H1 (cell line): ENCODE results near the gene PDE6B. TPM values are rescaled to one million over a fixed set of nuclear protein-coding genes. Genes with fewer than 3 reads are reported as not detected.

ENCODE experiments used
- CTCF ChIA-PET: fragments of 300-600 bp; sonication (Branson Sonifier 250); formaldehyde crosslinking; loops from one replicate; lab custom pipeline; 2021; ENCODE audit not compliant: partially characterized antibody; lab: Charles Lee
- POLR2A ChIA-PET: fragments of 300-600 bp; sonication (Branson Sonifier 250); formaldehyde crosslinking; loops from one replicate; lab custom pipeline; 2021; ENCODE audit warnings: inconsistent platforms; ENCODE audit not compliant: partially characterized antibody; lab: Charles Lee
- DNase-seq, 2 experiments: peaks; one replicate each; pipeline versions ENCODE4 v3.0.0 to v3.0.0-alpha.2; 2010 to 2022; ENCODE audit warnings: low spot score in 2 of 2, low read depth in 1 of 2, mixed read lengths in 1 of 2
- FAIRE-seq: peaks from 2 replicates; lab custom pipeline; 2011; peaks lifted over from hg19 to GRCh38; lab: Jason Lieb, UNC
- H2AFZ ChIP-seq: 2 replicates; pipeline ENCODE4 v1.8.1; 2012; ENCODE audit warnings: low read length, inconsistent platforms
- H2AK5ac ChIP-seq: 2 replicates; pipeline ENCODE4 v1.6.1; 2013; ENCODE audit warnings: low read depth, low read length
- H2BK120ac ChIP-seq: replicated peaks from 2 replicates; pipeline ENCODE3; 2013; ENCODE audit warnings: low read depth, low read length, inconsistent platforms
- H2BK12ac ChIP-seq: 2 replicates; pipeline ENCODE4 v1.6.1; 2013; ENCODE audit warnings: low read depth, low read length
- H2BK15ac ChIP-seq: 2 replicates; pipeline ENCODE4 v1.6.1; 2013; ENCODE audit warnings: low read length
- H2BK20ac ChIP-seq: 2 replicates; pipeline ENCODE4 v1.6.1; 2013; ENCODE audit warnings: low read length
- H2BK5ac ChIP-seq: 2 replicates; pipeline ENCODE4 v1.6.1; 2013; ENCODE audit warnings: low read depth, low read length
- H3K14ac ChIP-seq: 2 replicates; pipeline ENCODE4 v1.6.1; 2013; ENCODE audit warnings: inconsistent platforms; ENCODE audit not compliant: insufficient read length
- H3K18ac ChIP-seq: 2 replicates; pipeline ENCODE4 v1.6.1; 2013; ENCODE audit warnings: low read length; ENCODE audit errors: extremely low read depth
- H3K23ac ChIP-seq: 2 replicates; pipeline ENCODE4 v1.6.1; 2013; ENCODE audit warnings: inconsistent platforms; ENCODE audit not compliant: insufficient read length
- H3K23me2 ChIP-seq: 2 replicates; pipeline ENCODE4 v1.6.1; 2013; ENCODE audit warnings: low read depth, low read length
- H3K27ac ChIP-seq: 2 replicates; pipeline ENCODE4 v1.6.1; 2011; ENCODE audit warnings: low read depth, low read length, inconsistent platforms
- H3K27me3 ChIP-seq, 4 experiments: replicated peaks in 1 of 4; 1 replicate in 1 of 4; 2 replicates in 3 of 4; pipeline versions ENCODE4 v1.6.1 to v1.8.1; 2011 to 2013; ENCODE audit warnings: low read length in 3 of 4, mild to moderate bottlenecking in 3 of 4, inconsistent platforms in 2 of 4, mixed read lengths in 2 of 4, moderate library complexity in 1 of 4; ENCODE audit not compliant: control insufficient read depth in 3 of 4, insufficient read depth in 3 of 4; ENCODE audit errors: extremely low read depth in 1 of 4
- H3K36me3 ChIP-seq, 4 experiments: 2 replicates each; pipeline versions ENCODE4 v1.6.1 to v1.8.1; 2011 to 2013; ENCODE audit warnings: mild to moderate bottlenecking in 4 of 4, low read length in 3 of 4, moderate library complexity in 2 of 4, control low read depth in 1 of 4, inconsistent platforms in 1 of 4; ENCODE audit not compliant: insufficient read depth in 4 of 4, control insufficient read depth in 2 of 4
- H3K4ac ChIP-seq: replicated peaks from 2 replicates; pipeline ENCODE3; 2013; ENCODE audit warnings: low read length, low read depth, mixed read lengths, inconsistent platforms; ENCODE audit not compliant: insufficient read length
- H3K4me1 ChIP-seq, 4 experiments: replicated peaks in 1 of 4; 1 replicate in 1 of 4; 2 replicates in 3 of 4; pipeline versions ENCODE4 v1.6.1 to v1.8.1; 2011 to 2013; ENCODE audit warnings: low read length in 3 of 4, inconsistent platforms in 2 of 4, mixed read lengths in 1 of 4; ENCODE audit not compliant: insufficient read depth in 4 of 4, control insufficient read depth in 3 of 4
- H3K4me2 ChIP-seq, 2 experiments: 2 replicates each; pipeline versions ENCODE4 v1.6.1 to v1.8.1; 2011 to 2013; ENCODE audit warnings: low read depth in 2 of 2, low read length in 2 of 2, control low read depth in 1 of 2, inconsistent platforms in 1 of 2, mild to moderate bottlenecking in 1 of 2; ENCODE audit not compliant: insufficient read depth in 1 of 2
- H3K4me3 ChIP-seq, 4 experiments: fragments of 200-600, 300-600 bp in 1 of 4; sonication (generic), shearing (Covaris generic), sonication (Bioruptor Twin) in 1 of 4; 2 replicates each; pipeline versions ENCODE4 v1.5.1 to v1.8.1; 2011 to 2016; ENCODE audit warnings: low read length in 4 of 4, low read depth in 3 of 4, control low read depth in 2 of 4, inconsistent platforms in 2 of 4, mild to moderate bottlenecking in 2 of 4, mixed read lengths in 1 of 4, moderate library complexity in 1 of 4; ENCODE audit not compliant: insufficient read depth in 2 of 4; ENCODE audit errors: extremely low read depth in 1 of 4
- H3K56ac ChIP-seq: replicated peaks from 2 replicates; pipeline ENCODE3; 2013; ENCODE audit warnings: low read depth, mild to moderate bottlenecking, mixed read lengths, low read length, inconsistent platforms; ENCODE audit not compliant: insufficient read length
- H3K79me1 ChIP-seq: 2 replicates; pipeline ENCODE4 v1.6.1; 2013; ENCODE audit warnings: low read depth, low read length, control low read depth
- H3K79me2 ChIP-seq, 2 experiments: 2 replicates each; pipeline versions ENCODE4 v1.6.1 to v1.8.1; 2012 to 2013; ENCODE audit warnings: low read length in 2 of 2, mild to moderate bottlenecking in 2 of 2, inconsistent platforms in 1 of 2; ENCODE audit not compliant: insufficient read depth in 2 of 2, control insufficient read depth in 1 of 2
- H3K9ac ChIP-seq, 4 experiments: replicated peaks in 1 of 4; 1 replicate in 1 of 4; 2 replicates in 3 of 4; pipeline versions ENCODE4 v1.6.1 to v1.8.1; 2011 to 2013; ENCODE audit warnings: low read depth in 3 of 4, low read length in 3 of 4, control low read depth in 2 of 4, mild to moderate bottlenecking in 2 of 4, moderate library complexity in 2 of 4, inconsistent platforms in 1 of 4; ENCODE audit errors: extremely low read depth in 1 of 4
- H3K9me3 ChIP-seq, 2 experiments: 2 replicates each; pipeline versions ENCODE4 v1.6.1 to v1.8.1; 2012 to 2013; ENCODE audit warnings: mild to moderate bottlenecking in 2 of 2, moderate library complexity in 2 of 2, control low read depth in 1 of 2, inconsistent platforms in 1 of 2, low read depth in 1 of 2, low read length in 1 of 2, mixed read lengths in 1 of 2; ENCODE audit not compliant: insufficient read depth in 2 of 2
- H4K20me1 ChIP-seq, 2 experiments: replicated peaks in 1 of 2; 2 replicates each; pipeline versions ENCODE3 to v1.8.1; 2011 to 2013; ENCODE audit warnings: inconsistent platforms in 2 of 2, low read length in 2 of 2, mild to moderate bottlenecking in 1 of 2; ENCODE audit not compliant: insufficient read depth in 2 of 2, control insufficient read depth in 1 of 2
- H4K5ac ChIP-seq: 2 replicates; pipeline ENCODE4 v1.6.1; 2013; ENCODE audit warnings: low read length, low read depth, mixed read lengths, inconsistent platforms; ENCODE audit not compliant: insufficient read length
- H4K8ac ChIP-seq: 2 replicates; pipeline ENCODE4 v1.8.0; 2013; ENCODE audit warnings: mild to moderate bottlenecking, moderate library complexity, low read length, inconsistent platforms; ENCODE audit not compliant: insufficient read depth; ENCODE audit errors: extremely low read depth
- H4K91ac ChIP-seq: replicated peaks from 2 replicates; pipeline ENCODE3; 2013; ENCODE audit warnings: low read length, mixed read lengths, inconsistent platforms; ENCODE audit not compliant: insufficient read length
- CBX5 ChIP-seq: fragments of 300-800, 300-1000 bp; sonication (generic); IDR thresholded peaks from 2 replicates; pipeline ENCODE4 v1.7.1; 2016; ENCODE audit warnings: antibody characterized with exemption, low read length, low read depth
- CREB1 ChIP-seq: IDR thresholded peaks from 2 replicates; pipeline ENCODE4 v1.6.1; 2012; ENCODE audit warnings: inconsistent platforms
- GABPA ChIP-seq: IDR thresholded peaks from 2 replicates; pipeline ENCODE4 v1.6.1; 2011; ENCODE audit warnings: mild to moderate bottlenecking, low read length, moderate library complexity, borderline replicate concordance; ENCODE audit not compliant: insufficient read depth
- JUND ChIP-seq: IDR thresholded peaks from 2 replicates; pipeline ENCODE4 v1.6.1; 2011; ENCODE audit warnings: mild to moderate bottlenecking, improper control_type of control experiment, low read length
- MAFK ChIP-seq: IDR thresholded peaks from 2 replicates; pipeline ENCODE4 v1.6.1; 2012; ENCODE audit warnings: low read depth, mild to moderate bottlenecking, improper control_type of control experiment, low read length
- POLR2A ChIP-seq, 2 experiments: IDR thresholded peaks; 1 replicate in 1 of 2; 2 replicates in 1 of 2; pipeline ENCODE4 v1.6.1; 2011; ENCODE audit warnings: low read depth in 2 of 2, low read length in 2 of 2, mild to moderate bottlenecking in 2 of 2; ENCODE audit errors: control extremely low read depth in 1 of 2
- RXRA ChIP-seq: IDR thresholded peaks from 2 replicates; pipeline ENCODE4 v1.6.1; 2011; ENCODE audit warnings: low read depth, mild to moderate bottlenecking, low read length, moderate library complexity; ENCODE audit not compliant: insufficient read depth
- SAP30 ChIP-seq: fragments of 300-600 bp; sonication (generic); IDR thresholded peaks from 2 replicates; pipeline ENCODE4 v1.7.1; 2012; ENCODE audit warnings: low read length, moderate library complexity, mild to moderate bottlenecking, inconsistent platforms; ENCODE audit not compliant: insufficient read depth, insufficient replicate concordance
- SP1 ChIP-seq: IDR thresholded peaks from 2 replicates; pipeline ENCODE4 v1.6.1; 2011; ENCODE audit warnings: low read depth, low read length
- YY1 ChIP-seq: IDR thresholded peaks from 2 replicates; pipeline ENCODE4 v1.6.1; 2011; ENCODE audit warnings: low read depth, mild to moderate bottlenecking, low read length
- WGBS, 2 experiments: shearing (Covaris generic) in 1 of 2; methylation state at CpG; one replicate each; pipeline versions ENCODE4 v1.1.6 to v1.1.7; 2013 to 2015; ENCODE audit warnings: low lambda C conversion rate in 2 of 2, mixed read lengths in 2 of 2, inconsistent platforms in 1 of 2, low coverage in 1 of 2, missing lambda C conversion rate in 1 of 2; ENCODE audit not compliant: insufficient replicate concordance in 2 of 2, insufficient coverage in 1 of 2, insufficient read length in 1 of 2; ENCODE audit errors: extremely low coverage in 1 of 2, missing lambda C conversion rate in 1 of 2; 5-methylcytosine and 5-hydroxymethylcytosine counted together
- polyA plus RNA-seq, 7 experiments: library from polyadenylated mRNA; depleted of rRNA in 3 of 7; stranded (reverse) in 5 of 7; unstranded in 2 of 7; fragments of >200 nt in 5 of 7; fragments of 200-250 nt in 2 of 7; gene quantifications; 1 replicate in 5 of 7; 2 replicates in 1 of 7; 4 replicates in 1 of 7; pipeline versions ENCODE4 v1.2.1 to v1.2.3, GENCODE V29; 2011 to 2013; ENCODE audit warnings: missing spikeins in 2 of 7, mixed read lengths in 2 of 7
- total RNA-seq: library from RNA; stranded (reverse); fragmentation: NEBNext Ultra II Directional; extraction: Animal tissue kit (Norgen Biotek cat#: 25700); gene quantifications from 2 replicates; pipeline ENCODE4 v1.2.1, GENCODE V29; 2021
- TF ChIP-seq, protein P1 (sequence below), 3 experiments: IDR thresholded peaks; 1 replicate in 2 of 3; 2 replicates in 1 of 3; pipeline versions ENCODE4 v1.5.1 to v1.6.1; 2011; ENCODE audit warnings: low read length in 3 of 3, mild to moderate bottlenecking in 3 of 3, inconsistent platforms in 2 of 3, low read depth in 1 of 3, moderate library complexity in 1 of 3; ENCODE audit not compliant: insufficient read depth in 1 of 3; ENCODE audit errors: control extremely low read depth in 1 of 3

The PDE6B gene
- total and polyA plus RNA-seq, 2 of the 8 experiments (the other 6 are each of a cell fraction or from before 2014, with no cell fraction given): 4.1 to 8.4 TPM

GRCh38 chr4:679629-680028, 54.3 kb downstream of the PDE6B start:
- DNase-seq: no peak
- H3K14ac ChIP-seq: no peak overlapping the region
- H3K36me3 ChIP-seq: no peaks in the 10 kb centered on the region
- H4K5ac ChIP-seq: no peak overlapping the region
- no peak overlapping the region for H3K23ac ChIP-seq
- no peak overlapping the region for H4K91ac ChIP-seq
- H4K8ac ChIP-seq: no peak overlapping the region
- ChIA-PET CTCF (interaction anchor here (1.3 to 1.4 kb wide), 3 partner anchors 21 to 78 kb away, joined by 4 read pairs; no protein-coding TSS in a partner anchor), POLR2A (interaction anchor here (0.8 to 5.6 kb wide), 5 partner anchors 10 to 176 kb away, joined by 4 to 25 read pairs (median 5); no protein-coding TSS in a partner anchor)
- no peak overlapping the region for H2BK20ac ChIP-seq
- no peak overlapping the region for H2AK5ac ChIP-seq
- no peak overlapping the region for H2BK120ac ChIP-seq
- H2BK12ac ChIP-seq: no peak overlapping the region
- H3K9me3 ChIP-seq: no peaks in the 10 kb centered on the region
- WGBS, 2 experiments: 93% methylated on average over 10 of the region's 11 CpGs; no CpG with 5 or more reads in 1 of the 2 experiments
- TF ChIP-seq RXRA (no peak), MAFK (no peak), GABPA (no peak), CREB1 (no peak), JUND (no peak), CBX5 (no peak), POLR2A (IDR thresholded peaks at IDR 0.05; ENCODE audit: control extremely low read depth in 1 of 2, low read depth in 2 of 2, low read length in 2 of 2) (no peak), YY1 (no peak), SP1 (no peak), SAP30 (no peak)
- TF ChIP-seq, protein P1, sequence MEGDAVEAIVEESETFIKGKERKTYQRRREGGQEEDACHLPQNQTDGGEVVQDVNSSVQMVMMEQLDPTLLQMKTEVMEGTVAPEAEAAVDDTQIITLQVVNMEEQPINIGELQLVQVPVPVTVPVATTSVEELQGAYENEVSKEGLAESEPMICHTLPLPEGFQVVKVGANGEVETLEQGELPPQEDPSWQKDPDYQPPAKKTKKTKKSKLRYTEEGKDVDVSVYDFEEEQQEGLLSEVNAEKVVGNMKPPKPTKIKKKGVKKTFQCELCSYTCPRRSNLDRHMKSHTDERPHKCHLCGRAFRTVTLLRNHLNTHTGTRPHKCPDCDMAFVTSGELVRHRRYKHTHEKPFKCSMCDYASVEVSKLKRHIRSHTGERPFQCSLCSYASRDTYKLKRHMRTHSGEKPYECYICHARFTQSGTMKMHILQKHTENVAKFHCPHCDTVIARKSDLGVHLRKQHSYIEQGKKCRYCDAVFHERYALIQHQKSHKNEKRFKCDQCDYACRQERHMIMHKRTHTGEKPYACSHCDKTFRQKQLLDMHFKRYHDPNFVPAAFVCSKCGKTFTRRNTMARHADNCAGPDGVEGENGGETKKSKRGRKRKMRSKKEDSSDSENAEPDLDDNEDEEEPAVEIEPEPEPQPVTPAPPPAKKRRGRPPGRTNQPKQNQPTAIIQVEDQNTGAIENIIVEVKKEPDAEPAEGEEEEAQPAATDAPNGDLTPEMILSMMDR (IDR thresholded peaks at IDR 0.05; ENCODE audit: control extremely low read depth in 1 of 3, insufficient read depth in 1 of 3, low read depth in 1 of 3, low read length in 3 of 3): no peak
- no peak overlapping the region for H3K4me3 ChIP-seq
- H3K79me2 ChIP-seq: no peaks in the 10 kb centered on the region
- no peak overlapping the region for H3K4me2 ChIP-seq
- H3K18ac ChIP-seq: no peak overlapping the region
- peaks cover 0 to 10% of the 10 kb centered on the region in 2 experiments for H4K20me1 ChIP-seq
- no peaks in the 10 kb centered on the region for H3K79me1 ChIP-seq
- FAIRE-seq: no peak
- peaks cover 5% of the 10 kb centered on the region; the same call in 1 of the 2 replicates for H3K23me2 ChIP-seq
- H2BK15ac ChIP-seq: no peak overlapping the region
- peaks cover 0 to 19% (median 6%) of the 10 kb centered on the region in 4 experiments; a peak in 5 of 7 replicates for H3K4me1 ChIP-seq
- H3K27ac ChIP-seq: no peak overlapping the region
- no peak overlapping the region for H3K9ac ChIP-seq
- H2BK5ac ChIP-seq: no peak overlapping the region; the same call in 1 of the 2 replicates
- no peak overlapping the region for H3K56ac ChIP-seq
- no peak overlapping the region for H3K4ac ChIP-seq
- no peaks in the 10 kb centered on the region; a peak in 2 of 7 replicates for H3K27me3 ChIP-seq
- H2AFZ ChIP-seq: no peak overlapping the region
